Measurements from ENCODE around the gene PHOX2B.

- TF ChIP-seq CTCF (conservative IDR thresholded peaks at IDR 0.05; ENCODE audit: low read depth, low read length) (no peak), EZH2 (IDR thresholded peaks at IDR 0.05; ENCODE audit: low read length, unreplicated experiment) (no peak)
Observed at GRCh38 chr4:41712425-41712824, 36.1 kb downstream of the PHOX2B start.
